ENCODE results near the gene SUSD6. TPM values are rescaled to one million over a fixed set of nuclear protein-coding genes. Genes with fewer than 3 reads are reported as not detected.

SUSD6 gene
- total and polyA plus RNA-seq, 9 of the 15 experiments (the other 6 are each of a cell fraction or from before 2014, with no cell fraction given) = 2.9 to 20.7 (median 5.6) TPM

DNA sequence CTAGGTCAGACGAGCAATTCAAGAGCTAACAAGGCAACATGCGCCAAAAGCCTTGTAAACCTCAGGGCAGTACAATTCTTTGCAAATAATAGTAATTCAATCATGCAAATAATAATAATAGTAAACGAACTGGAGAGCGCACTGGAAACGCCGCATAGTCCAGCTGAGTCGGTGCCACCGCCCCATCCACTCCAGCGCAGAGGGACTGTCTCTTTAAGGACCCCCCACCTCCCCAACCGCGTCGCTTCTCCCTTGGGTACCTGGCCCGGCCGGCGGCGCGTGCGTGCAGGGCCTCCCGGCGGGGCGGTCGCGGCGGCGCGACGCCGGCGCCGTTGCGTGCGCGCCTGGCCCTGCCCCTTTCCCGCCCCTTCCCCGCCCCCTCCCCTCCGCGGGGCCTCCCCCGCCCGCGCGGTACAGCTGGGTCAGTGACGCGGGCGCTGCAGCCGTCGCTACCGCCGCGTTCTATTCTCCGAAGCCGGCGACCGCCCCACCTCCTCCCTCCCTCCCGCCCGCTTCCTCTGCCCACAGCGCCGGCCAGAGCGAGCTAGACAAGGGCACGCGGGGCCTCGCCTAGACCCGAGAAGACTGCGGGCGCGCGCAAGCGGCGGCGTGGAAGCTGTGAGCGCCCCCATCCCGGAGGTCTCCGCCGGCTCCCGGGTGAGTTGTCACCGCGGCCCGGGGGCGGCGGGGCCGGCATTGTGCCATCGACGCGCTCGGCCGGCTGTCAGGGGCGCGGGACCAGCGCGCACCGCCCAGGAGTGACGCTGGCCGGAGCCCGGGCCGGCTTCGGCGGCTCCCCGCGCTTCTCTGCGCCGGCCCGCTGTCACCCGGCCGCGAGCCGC, at the start of gene SUSD6 (continued):
- TF ChIP-seq, protein P1, sequence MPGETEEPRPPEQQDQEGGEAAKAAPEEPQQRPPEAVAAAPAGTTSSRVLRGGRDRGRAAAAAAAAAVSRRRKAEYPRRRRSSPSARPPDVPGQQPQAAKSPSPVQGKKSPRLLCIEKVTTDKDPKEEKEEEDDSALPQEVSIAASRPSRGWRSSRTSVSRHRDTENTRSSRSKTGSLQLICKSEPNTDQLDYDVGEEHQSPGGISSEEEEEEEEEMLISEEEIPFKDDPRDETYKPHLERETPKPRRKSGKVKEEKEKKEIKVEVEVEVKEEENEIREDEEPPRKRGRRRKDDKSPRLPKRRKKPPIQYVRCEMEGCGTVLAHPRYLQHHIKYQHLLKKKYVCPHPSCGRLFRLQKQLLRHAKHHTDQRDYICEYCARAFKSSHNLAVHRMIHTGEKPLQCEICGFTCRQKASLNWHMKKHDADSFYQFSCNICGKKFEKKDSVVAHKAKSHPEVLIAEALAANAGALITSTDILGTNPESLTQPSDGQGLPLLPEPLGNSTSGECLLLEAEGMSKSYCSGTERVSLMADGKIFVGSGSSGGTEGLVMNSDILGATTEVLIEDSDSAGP (CRISPR knock-in tag; IDR thresholded peaks at IDR 0.05) = peak; percentile 96
- TF ChIP-seq GATAD2B (IDR thresholded peaks at IDR 0.05; ENCODE audit: borderline replicate concordance) (0 out of 2 replicates have a peak, but pooled peaks have one; percentile 50), POLR3A (IDR thresholded peaks at IDR 0.05; ENCODE audit: borderline replicate concordance, extremely low read depth, insufficient read depth, insufficient read length) (no peak), CREM (IDR thresholded peaks at IDR 0.05; ENCODE audit: low read depth) (peak; percentile 72), L3MBTL2 (IDR thresholded peaks at IDR 0.05) (no peak), NR2C2 (CRISPR knock-in tag; IDR thresholded peaks at IDR 0.05) (no peak), NR2C2 (tag; IDR thresholded peaks at IDR 0.05) (peak; percentile 64), NRF1 (conservative IDR thresholded peaks at IDR 0.05 in 1 of 2, IDR thresholded peaks at IDR 0.05 in 1 of 2) (peak; percentile 78 to 81), BACH1 (tag; IDR thresholded peaks at IDR 0.05) (no peak), RBFOX2 (IDR thresholded peaks at IDR 0.05; ENCODE audit: low read depth, low read length) (peak; percentile 62), HDAC1 (IDR thresholded peaks at IDR 0.05) (peak in 1 of 2 experiments; percentile 20; a peak in 1 of 4 replicates), CREB1 (IDR thresholded peaks at IDR 0.05) (peak; percentile 55; the same call in 1 of the 2 replicates), CREB1 (CRISPR knock-in tag; IDR thresholded peaks at IDR 0.05) (no peak), CXXC5 (CRISPR knock-in tag; IDR thresholded peaks at IDR 0.05) (peak; percentile 66), KDM4B (IDR thresholded peaks at IDR 0.05; ENCODE audit: borderline replicate concordance in 2 of 2, low read depth in 1 of 2) (no peak), JUN (IDR thresholded peaks at IDR 0.05; ENCODE audit: borderline replicate concordance, low read depth, low read length) (no peak), JUN (CRISPR knock-in tag; IDR thresholded peaks at IDR 0.05; ENCODE audit: borderline replicate concordance) (no peak)
- TF ChIP-seq, protein P2, sequence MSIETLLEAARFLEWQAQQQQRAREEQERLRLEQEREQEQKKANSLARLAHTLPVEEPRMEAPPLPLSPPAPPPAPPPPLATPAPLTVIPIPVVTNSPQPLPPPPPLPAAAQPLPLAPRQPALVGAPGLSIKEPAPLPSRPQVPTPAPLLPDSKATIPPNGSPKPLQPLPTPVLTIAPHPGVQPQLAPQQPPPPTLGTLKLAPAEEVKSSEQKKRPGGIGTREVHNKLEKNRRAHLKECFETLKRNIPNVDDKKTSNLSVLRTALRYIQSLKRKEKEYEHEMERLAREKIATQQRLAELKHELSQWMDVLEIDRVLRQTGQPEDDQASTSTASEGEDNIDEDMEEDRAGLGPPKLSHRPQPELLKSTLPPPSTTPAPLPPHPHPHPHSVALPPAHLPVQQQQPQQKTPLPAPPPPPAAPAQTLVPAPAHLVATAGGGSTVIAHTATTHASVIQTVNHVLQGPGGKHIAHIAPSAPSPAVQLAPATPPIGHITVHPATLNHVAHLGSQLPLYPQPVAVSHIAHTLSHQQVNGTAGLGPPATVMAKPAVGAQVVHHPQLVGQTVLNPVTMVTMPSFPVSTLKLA (conservative IDR thresholded peaks at IDR 0.05) = 0 out of 4 replicates have a peak, but pooled peaks of 1 of the 2 experiments have one; percentile 22
- TF ChIP-seq, protein P3, sequence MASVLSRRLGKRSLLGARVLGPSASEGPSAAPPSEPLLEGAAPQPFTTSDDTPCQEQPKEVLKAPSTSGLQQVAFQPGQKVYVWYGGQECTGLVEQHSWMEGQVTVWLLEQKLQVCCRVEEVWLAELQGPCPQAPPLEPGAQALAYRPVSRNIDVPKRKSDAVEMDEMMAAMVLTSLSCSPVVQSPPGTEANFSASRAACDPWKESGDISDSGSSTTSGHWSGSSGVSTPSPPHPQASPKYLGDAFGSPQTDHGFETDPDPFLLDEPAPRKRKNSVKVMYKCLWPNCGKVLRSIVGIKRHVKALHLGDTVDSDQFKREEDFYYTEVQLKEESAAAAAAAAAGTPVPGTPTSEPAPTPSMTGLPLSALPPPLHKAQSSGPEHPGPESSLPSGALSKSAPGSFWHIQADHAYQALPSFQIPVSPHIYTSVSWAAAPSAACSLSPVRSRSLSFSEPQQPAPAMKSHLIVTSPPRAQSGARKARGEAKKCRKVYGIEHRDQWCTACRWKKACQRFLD (CRISPR knock-in tag; IDR thresholded peaks at IDR 0.05) = peak; percentile 68; the same call in 1 of the 2 replicates
- TF ChIP-seq, protein P4, sequence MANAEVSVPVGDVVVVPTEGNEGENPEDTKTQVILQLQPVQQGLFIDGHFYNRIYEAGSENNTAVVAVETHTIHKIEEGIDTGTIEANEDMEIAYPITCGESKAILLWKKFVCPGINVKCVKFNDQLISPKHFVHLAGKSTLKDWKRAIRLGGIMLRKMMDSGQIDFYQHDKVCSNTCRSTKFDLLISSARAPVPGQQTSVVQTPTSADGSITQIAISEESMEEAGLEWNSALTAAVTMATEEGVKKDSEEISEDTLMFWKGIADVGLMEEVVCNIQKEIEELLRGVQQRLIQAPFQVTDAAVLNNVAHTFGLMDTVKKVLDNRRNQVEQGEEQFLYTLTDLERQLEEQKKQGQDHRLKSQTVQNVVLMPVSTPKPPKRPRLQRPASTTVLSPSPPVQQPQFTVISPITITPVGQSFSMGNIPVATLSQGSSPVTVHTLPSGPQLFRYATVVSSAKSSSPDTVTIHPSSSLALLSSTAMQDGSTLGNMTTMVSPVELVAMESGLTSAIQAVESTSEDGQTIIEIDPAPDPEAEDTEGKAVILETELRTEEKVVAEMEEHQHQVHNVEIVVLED (CRISPR knock-in tag; IDR thresholded peaks at IDR 0.05) = peak; percentile 88
